ENCODE data around the gene ANKS1A. TPM values are rescaled to one million over a fixed set of nuclear protein-coding genes. Genes with fewer than 3 reads are reported as not detected.

ANKS1A gene
- total RNA-seq, 1 experiment from 2014 or later = 35.0 TPM

- CTCF ChIA-PET = no interaction called here
- H3K27ac Mint-ChIP-seq = no peak overlapping the region
- peaks cover 9% of the 10 kb centered on the region for H3K4me1 Mint-ChIP-seq
- TF ChIP-seq E2F5 (CRISPR knock-in tag; IDR thresholded peaks at IDR 0.05) = no peak
- no peak for TF ChIP-seq RORB (CRISPR knock-in tag; IDR thresholded peaks at IDR 0.05)
- TF ChIP-seq MAX (CRISPR knock-in tag; IDR thresholded peaks at IDR 0.05) = no peak
- TF ChIP-seq SMAD3 (CRISPR knock-in tag; IDR thresholded peaks at IDR 0.05; ENCODE audit: borderline replicate concordance) = no peak
- TF ChIP-seq ZSCAN18 (CRISPR knock-in tag; IDR thresholded peaks at IDR 0.05) = no peak
- TF ChIP-seq ZNF263 (CRISPR knock-in tag; IDR thresholded peaks at IDR 0.05; ENCODE audit: low read depth) = no peak
- TF ChIP-seq STAT6 (CRISPR knock-in tag; conservative IDR thresholded peaks at IDR 0.05; ENCODE audit: low read depth) = no peak
- no peak for TF ChIP-seq NFE2L1 (CRISPR knock-in tag; IDR thresholded peaks at IDR 0.05)
- TF ChIP-seq ZNF416 (CRISPR knock-in tag; IDR thresholded peaks at IDR 0.05) = no peak
- no peaks in the 10 kb centered on the region for H3K27me3 Mint-ChIP-seq (ENCODE audit: low read depth)
- POLR2A ChIA-PET = no interaction called here
- no peak for DNase-seq (ENCODE audit: low spot score)
- H3K9me3 Mint-ChIP-seq = no peaks in the 10 kb centered on the region
- ATAC-seq = no peak
- H3K4me3 Mint-ChIP-seq = no peak overlapping the region
- peaks cover 17% of the 10 kb centered on the region for H3K36me3 Mint-ChIP-seq
Observed at GRCh38 chr6:35061102-35061615, 172.1 kb downstream of the ANKS1A start.

GRCh38 chr6:35061651-35062410, 172.8 kb downstream of the ANKS1A start:
- CTCF ChIA-PET = interaction anchor here (0.9 kb wide), 1 partner anchor 78 kb away, joined by 3 read pairs; no protein-coding TSS in a partner anchor
- Mint-ChIP-seq H3K27me3 (ENCODE audit: low read depth) (no peaks in the 10 kb centered on the region), H3K36me3 (peaks cover 16% of the 10 kb centered on the region), H3K27ac (no peak overlapping the region), H3K9me3 (no peaks in the 10 kb centered on the region), H3K4me3 (no peak overlapping the region), H3K4me1 (peaks cover 9% of the 10 kb centered on the region)
- ATAC-seq (no peak), DNase-seq (ENCODE audit: low spot score) (no peak)
- POLR2A ChIA-PET = no interaction called here
- no peak for TF ChIP-seq NFYB (CRISPR knock-in tag; conservative IDR thresholded peaks at IDR 0.05; ENCODE audit: low read depth)
- TF ChIP-seq ZNF532 (CRISPR knock-in tag; IDR thresholded peaks at IDR 0.05; ENCODE audit: borderline replicate concordance) = no peak
- no peak for TF ChIP-seq EMX1 (CRISPR knock-in tag; IDR thresholded peaks at IDR 0.05)
- no peak for TF ChIP-seq JAZF1 (CRISPR knock-in tag; IDR thresholded peaks at IDR 0.05)
- no peak for TF ChIP-seq FOXK1 (CRISPR knock-in tag; IDR thresholded peaks at IDR 0.05)
- no peak for TF ChIP-seq PRRX2 (CRISPR knock-in tag; IDR thresholded peaks at IDR 0.05)
- TF ChIP-seq ZNF396 (CRISPR knock-in tag; IDR thresholded peaks at IDR 0.05; ENCODE audit: borderline replicate concordance) = no peak
- no peak for TF ChIP-seq KAT7 (CRISPR knock-in tag; IDR thresholded peaks at IDR 0.05; ENCODE audit: borderline replicate concordance)
- no peak for TF ChIP-seq PRDM15 (CRISPR knock-in tag; IDR thresholded peaks at IDR 0.05)
- no peak for TF ChIP-seq NR3C1 (CRISPR knock-in tag; conservative IDR thresholded peaks at IDR 0.05; ENCODE audit: low read depth)
- TF ChIP-seq ESRRA (CRISPR knock-in tag; IDR thresholded peaks at IDR 0.05; ENCODE audit: borderline replicate concordance) = no peak
- TF ChIP-seq MYBL2 (CRISPR knock-in tag; IDR thresholded peaks at IDR 0.05) = no peak

Data from WTC11 (cell line).